ENCODE results near the gene VEGFB.
A peak's percentile ranks its signal among the peaks of the same experiment; 100 is the strongest.

Gene VEGFB

DNA sequence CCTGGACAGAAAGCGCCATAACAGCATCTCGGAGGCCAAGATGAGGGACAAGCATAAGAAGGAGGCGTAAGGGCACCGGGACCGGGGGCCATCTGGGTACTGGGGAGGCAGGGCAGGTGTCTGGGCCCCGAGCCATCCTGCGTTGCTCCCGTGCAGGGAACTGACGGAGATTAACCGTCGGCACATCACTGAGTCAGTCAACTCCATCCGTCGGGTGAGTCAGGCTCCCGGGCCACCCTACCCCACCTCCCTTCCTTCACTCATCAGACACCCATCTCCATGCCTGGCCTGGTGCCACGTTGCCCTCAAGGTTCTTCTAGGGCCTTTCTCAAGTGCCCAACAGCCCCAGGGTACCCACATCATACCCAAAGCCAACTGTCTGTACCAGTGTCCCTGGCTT, 32.0 kb downstream of the VEGFB start:
- Histone ChIP-seq H3K9ac (ENCODE audit: low read depth in 1 of 2, low read length in 2 of 2) (no peak overlapping the region), H3K9me3 (ENCODE audit: control insufficient read depth in 2 of 2, low read length in 2 of 2) (no peaks in the 10 kb centered on the region), H3K27me3 (ENCODE audit: control insufficient read depth in 2 of 2, insufficient read depth in 2 of 2, low read length in 2 of 2) (no peaks in the 10 kb centered on the region), H3K36me3 (ENCODE audit: control insufficient read depth in 2 of 2, insufficient read depth in 2 of 2, low read length in 2 of 2) (peaks cover 40 to 46% of the 10 kb centered on the region in 2 donors), H3K27ac (ENCODE audit: low read depth in 2 of 2, low read length in 2 of 2) (no peak overlapping the region), H3K4me3 (ENCODE audit: low read length in 2 of 2) (no peak overlapping the region), H3K4me1 (ENCODE audit: control insufficient read depth in 2 of 2, insufficient read depth in 2 of 2, low read length in 2 of 2) (peaks cover 19 to 23% of the 10 kb centered on the region in 2 donors)

DNA sequence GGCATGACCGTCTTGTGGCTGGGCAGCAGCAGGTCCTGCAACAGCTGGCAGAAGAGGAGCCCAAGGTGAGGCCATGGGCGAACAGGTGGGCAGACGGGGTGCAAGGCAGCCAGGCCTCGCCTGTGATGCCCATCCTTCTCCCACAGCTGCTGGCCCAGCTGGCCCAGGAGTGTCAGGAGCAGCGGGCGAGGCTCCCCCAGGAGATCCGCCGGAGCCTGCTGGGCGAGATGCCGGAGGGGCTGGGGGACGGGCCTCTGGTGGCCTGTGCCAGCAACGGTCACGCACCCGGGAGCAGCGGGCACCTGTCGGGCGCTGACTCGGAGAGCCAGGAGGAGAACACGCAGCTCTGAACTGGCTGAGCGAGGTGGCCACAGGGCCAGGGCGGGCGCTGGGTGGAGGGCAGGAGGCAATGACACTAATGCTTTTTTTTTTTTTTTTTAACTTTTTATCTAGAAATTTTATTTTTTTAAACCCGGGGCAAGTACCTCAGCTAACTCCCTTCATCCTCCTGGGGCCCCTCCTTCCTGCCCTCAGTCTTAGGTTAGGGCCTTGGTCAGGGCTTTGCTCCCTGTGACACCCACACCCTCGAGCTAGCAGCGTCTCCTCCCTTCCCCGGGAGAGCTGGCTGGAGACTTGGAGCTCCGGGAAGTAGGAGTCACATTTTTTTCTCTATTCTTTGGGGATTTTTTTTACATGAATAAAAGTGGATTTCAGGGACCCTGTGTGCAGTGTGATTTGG, 33.0 kb downstream of the VEGFB start:
- Histone ChIP-seq H3K9ac (ENCODE audit: low read depth in 1 of 2, low read length in 2 of 2) (peak overlapping the region in 1 of 2 donors; percentile 92), H3K27me3 (ENCODE audit: control insufficient read depth in 2 of 2, insufficient read depth in 2 of 2, low read length in 2 of 2) (no peaks in the 10 kb centered on the region), H3K4me1 (ENCODE audit: control insufficient read depth in 2 of 2, insufficient read depth in 2 of 2, low read length in 2 of 2) (peaks cover 26 to 31% of the 10 kb centered on the region in 2 donors), H3K4me3 (ENCODE audit: low read length in 2 of 2) (no peak overlapping the region), H3K36me3 (ENCODE audit: control insufficient read depth in 2 of 2, insufficient read depth in 2 of 2, low read length in 2 of 2) (peaks cover 32 to 38% of the 10 kb centered on the region in 2 donors), H3K9me3 (ENCODE audit: control insufficient read depth in 2 of 2, low read length in 2 of 2) (no peaks in the 10 kb centered on the region), H3K27ac (ENCODE audit: low read depth in 2 of 2, low read length in 2 of 2) (peak overlapping the region; percentile 96 to 98)

DNA sequence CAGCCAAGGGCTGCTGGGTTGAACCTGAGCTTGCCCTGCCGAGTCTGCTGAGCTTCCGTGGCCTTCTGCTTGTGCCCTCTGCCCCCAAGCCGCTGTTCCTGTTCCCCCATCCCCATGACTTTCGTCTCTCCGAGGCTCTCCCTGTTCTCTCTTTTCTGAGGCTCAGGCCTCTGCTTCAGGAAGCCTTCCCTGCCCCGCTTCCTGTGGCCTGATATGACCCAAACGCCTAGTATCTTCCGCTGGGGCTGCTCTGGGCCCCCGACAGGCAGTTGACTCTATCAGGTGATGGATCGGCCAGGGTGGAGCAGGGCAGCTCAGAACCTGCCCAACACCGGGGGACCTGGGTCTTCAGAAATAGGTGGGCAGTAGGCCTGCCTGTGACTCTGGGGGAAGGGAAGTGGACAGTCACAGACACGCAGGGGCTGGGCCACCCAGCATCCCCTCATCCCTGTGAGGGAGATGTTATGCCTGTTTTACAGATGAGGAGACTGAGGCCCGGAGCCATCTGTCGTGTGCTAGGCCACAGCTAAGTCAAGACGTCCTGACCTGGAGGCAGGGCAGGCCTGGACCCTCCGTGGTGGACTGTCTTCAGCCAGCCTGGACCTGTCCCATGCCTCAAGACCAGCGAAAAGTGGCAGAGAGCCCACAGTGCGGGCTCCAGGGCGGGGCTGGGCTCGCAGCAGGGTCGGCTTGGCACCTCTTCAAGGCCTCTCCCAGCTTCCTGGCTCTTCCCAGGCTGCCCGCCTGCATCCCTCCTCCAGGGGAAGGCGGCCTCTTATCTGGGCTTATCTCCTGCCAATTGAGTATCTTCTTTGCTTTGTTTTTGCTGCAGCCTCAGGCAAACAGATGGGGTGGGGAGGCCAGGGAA, 33.9 kb downstream of the VEGFB start:
- Histone ChIP-seq H3K27me3 (ENCODE audit: control insufficient read depth in 2 of 2, insufficient read depth in 2 of 2, low read length in 2 of 2) (no peaks in the 10 kb centered on the region), H3K36me3 (ENCODE audit: control insufficient read depth in 2 of 2, insufficient read depth in 2 of 2, low read length in 2 of 2) (peaks cover 24 to 29% of the 10 kb centered on the region in 2 donors), H3K9me3 (ENCODE audit: control insufficient read depth in 2 of 2, low read length in 2 of 2) (no peaks in the 10 kb centered on the region), H3K4me1 (ENCODE audit: control insufficient read depth in 2 of 2, insufficient read depth in 2 of 2, low read length in 2 of 2) (peaks cover 28 to 35% of the 10 kb centered on the region in 2 donors), H3K4me3 (ENCODE audit: low read length in 2 of 2) (peak overlapping the region; percentile 83 to 96), H3K27ac (ENCODE audit: low read depth in 2 of 2, low read length in 2 of 2) (peak overlapping the region; percentile 96 to 98), H3K9ac (ENCODE audit: low read depth in 1 of 2, low read length in 2 of 2) (peak overlapping the region; percentile 84 to 92)

DNA sequence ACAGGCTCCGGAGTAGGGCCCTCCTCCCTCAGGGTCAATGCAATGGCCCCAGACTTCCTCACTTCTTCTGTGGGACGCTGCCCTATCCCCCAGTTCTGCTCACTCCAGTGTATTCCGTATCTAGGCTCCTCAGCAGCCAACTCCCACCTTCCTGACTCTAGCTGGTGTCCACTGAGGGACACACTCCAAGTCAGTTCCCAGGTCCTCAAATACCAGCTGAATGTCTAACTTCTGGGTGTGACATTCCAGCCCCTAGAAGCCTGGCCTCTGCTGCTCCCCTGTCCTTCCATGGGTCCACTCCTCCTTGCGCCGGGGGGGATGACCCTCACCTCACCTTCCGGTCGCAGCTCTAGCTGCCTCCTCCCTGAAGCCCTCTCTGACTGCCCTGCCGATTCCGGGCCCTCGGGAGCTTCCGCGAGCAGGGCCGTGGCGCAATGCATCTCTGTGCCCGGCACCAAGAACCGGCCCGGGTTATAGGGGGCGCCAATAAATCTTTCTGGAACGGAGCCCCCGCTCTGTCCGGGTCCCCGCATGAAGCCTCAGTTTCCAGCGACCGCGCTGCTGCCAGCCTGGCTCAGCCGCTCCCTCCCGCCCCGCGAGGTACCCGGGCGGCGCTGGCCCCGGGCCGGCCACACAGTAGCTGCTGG, 34.6 kb downstream of the VEGFB start:
- Histone ChIP-seq H3K36me3 (ENCODE audit: control insufficient read depth in 2 of 2, insufficient read depth in 2 of 2, low read length in 2 of 2) (peaks cover 18 to 23% of the 10 kb centered on the region in 2 donors), H3K4me1 (ENCODE audit: control insufficient read depth in 2 of 2, insufficient read depth in 2 of 2, low read length in 2 of 2) (peaks cover 32 to 38% of the 10 kb centered on the region in 2 donors), H3K27me3 (ENCODE audit: control insufficient read depth in 2 of 2, insufficient read depth in 2 of 2, low read length in 2 of 2) (no peaks in the 10 kb centered on the region), H3K4me3 (ENCODE audit: low read length in 2 of 2) (peak overlapping the region; percentile 83 to 96), H3K27ac (ENCODE audit: low read depth in 2 of 2, low read length in 2 of 2) (peak overlapping the region; percentile 96 to 98), H3K9ac (ENCODE audit: low read depth in 1 of 2, low read length in 2 of 2) (peak overlapping the region; percentile 84 to 92), H3K9me3 (ENCODE audit: control insufficient read depth in 2 of 2, low read length in 2 of 2) (no peaks in the 10 kb centered on the region)

DNA sequence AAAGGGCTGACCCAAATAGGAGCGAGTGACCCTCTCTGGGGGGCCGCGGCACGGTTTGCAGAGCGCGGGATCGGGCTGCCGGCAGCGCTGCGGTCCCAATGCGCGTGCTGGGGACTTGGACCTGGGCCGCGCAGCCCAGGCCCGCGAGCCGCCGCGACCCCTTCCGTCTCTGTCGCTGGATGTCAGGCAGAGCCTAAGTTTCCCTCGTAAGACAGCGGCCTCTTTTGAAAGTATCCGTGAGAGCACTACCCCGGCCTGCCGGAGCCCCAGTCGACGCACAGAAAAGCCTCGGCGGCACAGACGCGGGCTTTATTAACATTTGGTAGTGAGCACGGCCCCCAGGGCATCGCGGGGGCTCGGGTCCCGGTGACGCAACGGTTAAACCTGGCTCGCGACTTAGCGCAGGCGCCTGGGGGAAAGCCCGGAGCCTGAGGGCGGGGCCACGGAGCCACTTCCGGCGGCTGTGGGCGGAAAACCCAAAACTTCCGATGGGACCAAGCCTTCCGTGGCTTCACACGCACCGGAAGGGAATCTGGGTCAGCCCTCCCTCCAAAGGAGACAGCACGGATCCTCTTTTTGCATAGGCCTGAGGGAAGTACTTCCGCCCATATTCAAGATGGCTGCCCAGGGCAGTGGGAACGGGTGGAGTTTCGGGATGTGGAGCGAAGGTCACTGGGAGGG, 35.3 kb downstream of the VEGFB start:
- Histone ChIP-seq H3K27me3 (ENCODE audit: control insufficient read depth in 2 of 2, insufficient read depth in 2 of 2, low read length in 2 of 2) (no peaks in the 10 kb centered on the region), H3K4me1 (ENCODE audit: control insufficient read depth in 2 of 2, insufficient read depth in 2 of 2, low read length in 2 of 2) (peaks cover 32 to 39% of the 10 kb centered on the region in 2 donors), H3K9me3 (ENCODE audit: control insufficient read depth in 2 of 2, low read length in 2 of 2) (no peaks in the 10 kb centered on the region), H3K27ac (ENCODE audit: low read depth in 2 of 2, low read length in 2 of 2) (peak overlapping the region; percentile 96 to 98), H3K4me3 (ENCODE audit: low read length in 2 of 2) (peak overlapping the region; percentile 83 to 96), H3K36me3 (ENCODE audit: control insufficient read depth in 2 of 2, insufficient read depth in 2 of 2, low read length in 2 of 2) (peaks cover 16% of the 10 kb centered on the region in 2 donors), H3K9ac (ENCODE audit: low read depth in 1 of 2, low read length in 2 of 2) (peak overlapping the region; percentile 84 to 92)

DNA sequence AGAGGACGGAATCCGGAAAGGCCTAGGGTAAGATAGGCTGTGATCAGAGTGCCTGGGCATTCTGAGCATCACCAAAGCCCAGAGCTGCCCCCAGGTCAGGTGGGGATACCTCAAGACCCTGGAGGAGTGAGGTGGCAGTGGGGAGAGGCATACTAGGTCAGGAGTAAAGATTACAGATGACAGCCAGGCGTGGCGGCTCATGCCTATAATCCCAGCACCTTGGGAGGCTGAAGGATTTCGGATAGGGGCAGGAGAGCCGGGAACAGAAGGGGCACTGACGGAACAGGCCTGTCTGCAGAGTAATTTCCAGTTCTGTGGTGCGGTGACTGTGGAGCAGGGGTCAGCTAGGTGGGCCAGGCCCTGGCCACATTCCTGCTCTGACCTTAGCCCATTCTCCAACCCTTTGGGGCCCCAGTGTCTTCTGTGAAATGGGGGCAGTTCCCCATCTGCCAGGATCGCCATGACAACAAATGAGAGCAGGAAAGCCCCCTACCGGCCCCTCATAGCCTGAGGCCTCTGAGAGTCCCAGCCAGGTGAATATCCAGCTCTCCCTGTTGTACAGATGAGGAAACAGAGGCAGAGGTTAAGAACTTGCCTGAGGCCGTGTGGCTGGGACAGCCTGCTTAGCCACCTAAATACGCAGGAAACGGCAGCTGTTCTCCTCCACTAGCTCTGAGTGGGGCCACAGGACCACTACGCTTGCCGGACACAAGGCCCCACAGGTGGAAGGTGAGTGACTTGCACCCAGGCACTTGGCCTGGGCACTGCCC, 40.8 kb downstream of the VEGFB start:
- H3K4me3 ChIP-seq (ENCODE audit: low read length in 2 of 2): no peak overlapping the region
- peak overlapping the region in 1 of 2 donors; percentile 26 for H3K9ac ChIP-seq (ENCODE audit: low read depth in 1 of 2, low read length in 2 of 2)
- H3K36me3 ChIP-seq (ENCODE audit: control insufficient read depth in 2 of 2, insufficient read depth in 2 of 2, low read length in 2 of 2): peaks cover 10 to 14% of the 10 kb centered on the region in 2 donors
- H3K27me3 ChIP-seq (ENCODE audit: control insufficient read depth in 2 of 2, insufficient read depth in 2 of 2, low read length in 2 of 2): no peaks in the 10 kb centered on the region
- H3K9me3 ChIP-seq (ENCODE audit: control insufficient read depth in 2 of 2, low read length in 2 of 2): no peaks in the 10 kb centered on the region
- peaks cover 26 to 35% of the 10 kb centered on the region in 2 donors for H3K4me1 ChIP-seq (ENCODE audit: control insufficient read depth in 2 of 2, insufficient read depth in 2 of 2, low read length in 2 of 2)
- H3K27ac ChIP-seq (ENCODE audit: low read depth in 2 of 2, low read length in 2 of 2): no peak overlapping the region

DNA sequence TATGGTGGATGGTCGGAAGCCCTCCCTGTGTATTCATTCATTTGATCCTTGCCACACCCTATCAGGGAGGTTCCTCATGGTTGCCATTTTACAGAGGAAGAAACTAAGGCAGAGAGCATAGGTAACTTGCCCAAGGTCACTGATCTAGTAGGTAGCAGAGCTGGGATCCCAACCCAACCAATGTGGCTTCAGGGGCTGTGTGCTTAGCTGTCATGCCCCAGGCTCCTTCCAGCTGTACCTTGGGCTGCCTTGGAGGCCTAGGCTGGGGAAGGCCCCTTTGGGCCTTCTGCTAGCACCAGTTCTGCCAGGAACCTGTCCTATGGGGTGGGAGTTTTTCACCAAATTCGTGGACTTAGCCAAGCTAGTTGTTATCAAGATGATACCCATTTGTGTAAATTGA, 41.5 kb downstream of the VEGFB start:
- no peak overlapping the region for H3K9ac ChIP-seq (ENCODE audit: low read depth in 1 of 2, low read length in 2 of 2)
- no peak overlapping the region for H3K4me3 ChIP-seq (ENCODE audit: low read length in 2 of 2)
- H3K27me3 ChIP-seq (ENCODE audit: control insufficient read depth in 2 of 2, insufficient read depth in 2 of 2, low read length in 2 of 2): no peaks in the 10 kb centered on the region
- peaks cover 10 to 14% of the 10 kb centered on the region in 2 donors for H3K36me3 ChIP-seq (ENCODE audit: control insufficient read depth in 2 of 2, insufficient read depth in 2 of 2, low read length in 2 of 2)
- no peaks in the 10 kb centered on the region for H3K9me3 ChIP-seq (ENCODE audit: control insufficient read depth in 2 of 2, low read length in 2 of 2)
- H3K4me1 ChIP-seq (ENCODE audit: control insufficient read depth in 2 of 2, insufficient read depth in 2 of 2, low read length in 2 of 2): peaks cover 26 to 35% of the 10 kb centered on the region in 2 donors
- no peak overlapping the region for H3K27ac ChIP-seq (ENCODE audit: low read depth in 2 of 2, low read length in 2 of 2)

DNA sequence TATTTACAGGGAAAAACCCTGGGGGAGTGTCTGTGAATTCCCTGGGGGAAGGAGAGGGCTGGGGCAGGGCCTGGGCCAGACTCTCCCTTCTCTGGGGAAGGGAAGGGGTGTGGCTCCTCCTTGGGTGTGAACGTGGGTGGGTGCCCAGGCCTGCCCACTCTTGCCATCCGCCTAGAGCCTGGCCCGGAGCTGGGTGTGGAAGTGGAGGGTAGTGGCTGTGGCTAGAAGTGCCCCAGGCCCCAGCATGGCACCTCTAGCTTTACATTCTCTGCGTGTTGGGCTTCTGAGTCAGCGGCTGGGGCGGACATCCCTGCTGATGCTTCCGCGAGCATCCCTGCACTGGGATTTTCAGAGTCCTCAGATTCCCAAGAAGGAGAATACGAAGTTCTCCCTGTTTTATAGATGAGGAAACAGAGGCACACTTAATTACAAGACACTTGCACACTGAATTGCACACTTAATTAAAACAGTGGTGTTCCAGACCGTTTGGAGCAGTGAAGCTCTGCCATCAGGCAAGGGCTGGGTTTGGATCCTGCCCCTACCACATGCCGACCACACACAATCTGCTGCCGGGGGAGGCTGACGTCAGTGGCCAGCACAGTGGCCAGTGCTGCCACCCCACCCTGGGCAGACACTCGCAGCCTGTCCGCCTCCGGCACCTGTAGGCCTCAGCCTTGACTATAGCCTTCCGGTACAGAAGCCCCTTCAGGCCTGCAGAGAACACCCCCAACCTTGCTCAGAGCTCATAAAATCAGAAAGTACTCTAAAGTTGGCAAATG, 42.5 kb downstream of the VEGFB start:
- H3K4me3 ChIP-seq (ENCODE audit: low read length in 2 of 2): no peak overlapping the region
- peaks cover 24 to 32% of the 10 kb centered on the region in 2 donors for H3K4me1 ChIP-seq (ENCODE audit: control insufficient read depth in 2 of 2, insufficient read depth in 2 of 2, low read length in 2 of 2)
- H3K27ac ChIP-seq (ENCODE audit: low read depth in 2 of 2, low read length in 2 of 2): peak overlapping the region; percentile 67 to 83
- H3K27me3 ChIP-seq (ENCODE audit: control insufficient read depth in 2 of 2, insufficient read depth in 2 of 2, low read length in 2 of 2): no peaks in the 10 kb centered on the region
- peak overlapping the region in 1 of 2 donors; percentile 58 for H3K9ac ChIP-seq (ENCODE audit: low read depth in 1 of 2, low read length in 2 of 2)
- H3K9me3 ChIP-seq (ENCODE audit: control insufficient read depth in 2 of 2, low read length in 2 of 2): no peaks in the 10 kb centered on the region
- H3K36me3 ChIP-seq (ENCODE audit: control insufficient read depth in 2 of 2, insufficient read depth in 2 of 2, low read length in 2 of 2): peaks cover 10 to 18% of the 10 kb centered on the region in 2 donors

Measured in mucosa of rectum (tissue), 2 donors.